GM19467 (cell line): Measurements from ENCODE around the gene HAAO.
"Not testable (repeated sequence)": the region's sequence is repeated elsewhere in the genome, so short reads cannot be mapped to it uniquely, and the experiment has no call there.

Experiments
- ATAC-seq: cut with Tn5 transposase; IDR thresholded peaks from one replicate; pipeline ENCODE4 v1.9.1; 2021; ENCODE audit warnings: mild to moderate bottlenecking, moderate library complexity; ENCODE audit not compliant: unreplicated experiment

The HAAO gene

DNA sequence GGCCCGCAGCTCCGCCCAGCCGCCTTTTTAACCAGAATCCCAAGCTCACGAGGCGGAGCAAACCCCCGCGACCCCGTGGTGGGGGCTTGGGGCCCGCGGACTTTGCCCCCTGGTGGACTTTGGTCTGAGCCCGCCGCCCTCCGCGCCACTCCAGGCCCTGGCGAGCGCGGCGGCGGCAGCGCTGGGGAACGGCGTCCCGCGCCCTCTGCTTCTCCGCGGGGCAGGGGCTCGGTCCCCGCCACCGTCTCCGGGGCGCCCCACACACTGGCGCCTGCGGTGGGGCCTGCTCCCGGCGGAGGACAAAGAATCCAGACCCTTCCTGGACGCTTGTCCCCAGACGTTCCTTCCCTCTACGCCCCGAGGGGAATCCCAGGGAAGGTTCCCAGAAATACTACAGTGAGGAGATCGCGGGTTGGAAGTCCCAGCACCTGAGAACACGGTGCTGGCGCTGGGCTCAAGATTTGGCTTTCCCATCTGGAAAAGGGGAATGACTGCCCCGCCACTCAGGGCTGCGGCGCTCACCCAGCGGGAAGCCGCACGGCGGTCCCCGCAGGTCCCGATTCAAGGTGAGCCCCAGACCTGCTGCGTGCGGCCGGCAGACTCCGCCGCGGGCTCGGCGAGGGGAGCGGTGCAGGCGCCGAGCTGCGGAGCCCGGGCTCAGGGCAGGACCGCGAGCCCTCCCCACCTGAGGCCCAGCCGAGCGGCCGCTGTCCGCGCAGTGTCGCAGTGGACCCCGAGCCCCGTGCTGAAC lies at the start of gene HAAO:
Gene HAAO (minus strand): TSS at position 1 of the 751 bp plus-strand sequence. CDS start 47 bp downstream, outside the sequence.
- no peak for ATAC-seq

DNA sequence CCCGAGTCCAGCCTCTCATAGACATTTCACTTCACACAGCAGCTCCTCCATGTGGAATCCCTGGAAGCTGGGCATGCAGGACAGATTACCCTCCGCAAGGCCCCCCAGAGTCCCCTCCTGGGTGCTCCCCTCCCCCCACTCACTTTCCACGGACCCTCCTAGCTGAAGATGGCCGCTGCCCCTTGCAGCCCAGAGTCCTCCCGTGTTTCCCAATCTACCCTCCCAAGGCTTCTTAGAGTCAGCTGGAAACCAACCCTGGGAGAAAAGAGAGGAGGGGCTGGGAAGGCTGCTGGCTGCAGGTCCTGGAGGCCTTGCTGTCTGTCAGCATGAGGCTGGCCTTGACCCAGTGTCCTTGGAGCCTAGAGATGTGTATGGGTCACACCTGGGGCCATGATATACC lies 49.0 kb upstream of the HAAO start:
- no peak for ATAC-seq

DNA sequence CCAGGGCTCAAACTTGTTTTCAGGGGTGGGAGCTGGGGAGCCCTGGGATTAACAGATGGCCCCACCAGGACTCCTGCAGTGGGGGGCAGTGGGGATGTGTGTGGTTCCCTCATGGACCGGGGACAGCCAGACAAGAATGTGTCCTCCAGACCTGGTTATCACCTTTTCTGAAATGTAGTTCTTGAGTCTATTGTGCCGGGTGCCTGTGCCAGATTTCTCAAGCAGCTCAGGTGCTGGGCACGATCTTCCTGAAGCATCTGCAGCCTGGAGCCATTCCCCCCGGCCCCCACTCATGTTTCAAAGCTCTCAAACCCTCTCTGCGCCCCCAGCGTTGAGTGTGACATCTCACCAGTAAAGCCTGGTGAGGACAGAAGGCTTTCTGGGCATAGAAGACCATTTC lies 48.4 kb upstream of the HAAO start:
- no peak for ATAC-seq

DNA sequence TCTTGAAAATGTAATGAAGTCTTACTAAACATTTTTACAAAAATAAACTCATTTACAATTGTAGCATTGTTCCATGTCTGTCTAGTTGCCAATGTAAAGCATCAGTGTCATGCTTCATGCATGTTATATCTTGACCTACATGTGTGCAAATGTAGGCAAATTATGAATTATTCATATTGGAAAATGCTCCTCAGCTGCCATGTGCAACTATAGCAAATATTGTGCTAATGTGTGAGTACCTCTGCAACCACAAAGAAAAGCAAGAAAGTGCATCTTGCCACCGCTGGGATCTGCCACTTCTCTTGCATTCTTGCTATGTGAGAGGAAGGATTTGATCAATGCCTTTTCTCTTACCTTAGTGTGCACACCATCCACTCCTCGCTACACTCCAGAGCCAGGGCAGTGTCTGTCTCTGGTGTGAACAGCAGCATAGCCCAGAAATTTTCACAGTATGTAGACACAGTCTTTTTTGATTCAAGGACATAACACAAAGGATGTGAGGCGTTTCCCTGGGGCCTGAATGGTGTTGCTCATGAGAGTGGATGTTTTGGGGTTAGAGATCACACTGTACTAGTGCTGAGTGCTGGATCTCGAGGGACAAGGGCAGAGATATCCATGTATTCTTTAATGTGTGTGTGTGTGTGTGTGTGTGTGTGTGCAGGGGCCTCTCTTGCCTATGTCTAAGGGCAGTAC lies 47.6 kb upstream of the HAAO start:
- ATAC-seq = no peak

GRCh38 chr2:42838133-42838532 lies 45.8 kb upstream of the HAAO start:
- ATAC-seq = no peak

DNA sequence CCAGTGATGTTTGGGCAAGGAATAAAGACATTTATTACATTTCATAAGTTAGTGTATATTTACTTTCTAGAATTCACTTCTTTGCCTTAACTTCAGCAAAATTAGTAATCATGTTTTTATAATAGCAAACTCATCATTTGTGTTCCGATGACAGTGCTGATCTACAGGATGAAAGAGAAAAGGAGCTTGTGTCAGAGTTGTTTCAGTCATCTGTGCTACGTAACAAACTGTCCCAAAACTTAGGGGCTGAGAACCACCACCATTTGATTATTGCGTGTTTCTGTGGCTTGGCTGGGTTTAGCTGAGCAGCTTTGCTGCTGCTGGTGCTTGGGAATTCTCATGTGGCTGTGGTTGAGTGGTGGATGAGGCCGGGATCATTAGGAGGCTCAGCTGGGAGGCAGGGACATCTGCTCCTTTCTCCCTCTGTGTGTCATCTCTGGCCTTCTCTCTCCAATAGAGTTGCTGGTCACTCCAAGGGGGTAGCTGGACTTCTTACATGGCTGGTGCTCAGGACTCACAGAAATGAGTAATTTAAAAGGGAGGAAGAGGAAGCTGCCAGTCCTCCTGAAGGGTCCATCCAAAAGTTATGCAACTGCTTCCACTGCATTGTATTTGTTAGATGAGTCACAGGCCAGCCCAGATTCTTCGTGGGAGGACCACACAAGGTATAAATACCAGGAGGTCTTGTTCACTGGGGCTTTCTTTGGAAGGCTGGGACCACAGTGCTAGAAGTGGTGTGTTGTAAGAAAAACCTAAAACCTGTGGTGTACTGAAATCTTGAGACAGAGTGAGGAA lies 43.4 kb upstream of the HAAO start:
- no peak for ATAC-seq

- ATAC-seq = no peak
Measured at GRCh38 chr2:42834161-42834560, 41.8 kb upstream of the HAAO start.

DNA sequence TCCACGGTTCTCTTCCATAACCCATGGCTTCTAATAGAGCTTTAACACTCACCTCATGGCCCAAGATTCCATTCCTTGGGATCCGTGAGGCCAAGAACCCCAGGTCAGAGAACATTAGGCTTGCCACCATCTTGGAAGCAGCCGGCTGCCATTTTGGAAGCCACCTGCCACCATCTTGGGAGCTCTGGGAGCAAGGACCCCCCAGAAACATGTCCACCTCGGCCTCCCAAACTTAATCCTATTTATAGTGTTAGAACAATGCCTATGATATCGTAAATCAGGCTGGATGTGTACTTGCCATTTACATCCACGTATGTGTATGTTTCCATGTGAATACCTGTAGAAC lies 39.9 kb upstream of the HAAO start:
- ATAC-seq = no peak

DNA sequence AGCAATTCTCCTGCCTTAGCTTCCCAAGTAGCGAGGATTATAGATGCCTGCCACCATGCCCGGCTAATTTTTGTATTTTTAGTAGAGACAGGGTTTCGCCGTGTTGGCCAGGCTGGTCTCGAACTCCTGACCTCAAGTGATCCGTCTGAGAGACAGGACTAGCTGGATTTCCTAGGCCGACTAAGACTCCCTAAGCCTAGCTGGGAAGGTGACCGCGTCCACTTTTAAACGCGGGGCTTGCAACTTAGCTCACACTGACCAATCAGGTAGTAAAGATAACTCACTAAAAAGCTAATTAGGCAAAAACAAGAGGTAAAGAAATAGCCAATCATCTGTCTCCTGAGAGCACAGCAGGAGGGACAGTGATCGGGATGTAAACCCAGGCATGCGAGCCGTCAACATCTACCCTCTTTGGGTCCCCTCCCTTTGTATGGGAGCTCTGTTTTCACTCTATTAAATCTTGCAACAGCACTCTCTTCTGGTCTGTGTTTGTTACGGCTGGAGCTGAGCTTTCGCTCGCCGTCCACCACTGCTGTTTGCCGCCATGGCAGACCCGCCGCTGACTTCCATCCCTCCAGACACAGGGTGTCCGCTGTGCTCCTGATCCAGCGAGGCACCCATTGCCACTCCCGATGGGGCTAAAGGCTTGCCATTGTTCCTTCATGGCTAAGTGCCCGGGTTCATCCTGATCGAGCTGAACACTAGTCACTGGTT lies 39.3 kb upstream of the HAAO start:
- not testable (repeated sequence) for ATAC-seq

DNA sequence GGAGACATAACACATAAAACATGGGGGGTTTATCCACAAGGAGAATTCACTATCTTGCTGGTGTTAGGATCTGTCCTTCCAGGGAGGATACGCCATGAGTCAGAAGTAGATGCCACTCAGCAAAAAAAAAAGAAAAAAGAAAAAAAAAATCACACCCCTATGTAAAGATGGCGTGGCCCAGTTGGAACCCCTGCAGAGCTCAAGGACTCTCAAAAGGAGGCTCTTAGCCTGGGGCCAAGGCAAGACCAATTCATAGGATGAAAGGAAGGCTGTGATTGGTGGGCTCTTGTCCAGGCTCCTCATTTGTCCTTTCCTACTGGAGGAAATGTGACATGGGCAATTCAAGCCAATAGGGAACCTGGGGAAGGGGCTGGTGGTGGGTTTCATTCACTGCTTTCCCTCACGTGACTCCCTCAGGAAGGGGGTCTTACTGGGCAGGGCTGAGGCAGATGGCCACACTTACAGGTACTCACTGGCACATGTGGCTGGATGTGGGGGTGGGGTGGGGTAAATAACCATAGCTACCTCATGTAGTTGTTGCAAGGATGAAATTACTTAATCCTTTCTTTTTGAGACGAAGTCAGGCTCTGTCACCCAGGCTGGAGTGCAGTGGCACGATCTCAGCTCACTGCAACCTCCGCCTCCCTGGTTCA lies 38.7 kb upstream of the HAAO start:
- ATAC-seq = no peak

DNA sequence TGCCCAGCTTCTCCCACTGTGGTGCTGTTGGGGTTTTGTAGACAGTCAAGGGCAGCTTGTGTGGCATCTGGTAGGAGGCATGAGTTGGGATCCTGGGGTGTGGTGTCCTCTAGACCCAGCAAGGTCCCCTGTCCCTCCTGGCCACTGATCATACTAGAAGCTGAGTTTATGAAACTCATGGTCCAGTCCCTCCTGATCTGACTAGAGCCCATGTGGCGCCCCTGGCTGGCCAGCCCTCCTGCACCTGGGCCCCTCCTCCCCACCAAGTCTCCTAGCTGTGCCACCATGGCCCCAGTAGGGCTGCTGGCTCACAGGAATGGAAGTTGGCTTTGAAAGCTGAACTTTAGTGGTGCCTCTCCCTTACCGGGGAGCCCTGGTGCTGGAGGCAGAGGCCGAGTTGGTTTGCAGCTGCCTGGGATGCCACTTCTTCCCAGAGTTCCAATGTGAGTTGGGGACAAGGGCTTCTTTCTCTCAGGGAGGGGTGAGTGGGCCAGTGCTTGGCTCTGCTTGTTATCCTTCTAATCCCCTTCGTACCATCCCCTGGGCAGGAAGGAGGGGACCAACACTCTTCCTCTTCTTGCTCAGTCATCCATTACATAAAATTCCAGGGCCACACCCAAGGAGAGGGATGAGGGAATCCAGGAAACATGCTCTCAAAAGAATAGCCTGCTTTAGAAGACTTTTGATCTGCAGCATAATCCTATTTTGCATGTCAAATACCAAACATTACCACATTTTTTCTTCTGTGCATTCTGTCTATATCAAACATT lies 37.5 kb upstream of the HAAO start:
- no peak for ATAC-seq

GRCh38 chr2:42828487-42829425 lies 36.4 kb upstream of the HAAO start:
- peak; percentile 83 for ATAC-seq

- no peak for ATAC-seq
Measured at GRCh38 chr2:42827647-42828486, 35.5 kb upstream of the HAAO start.

GRCh38 chr2:42826231-42826630 lies 33.8 kb upstream of the HAAO start:
- no peak for ATAC-seq

DNA sequence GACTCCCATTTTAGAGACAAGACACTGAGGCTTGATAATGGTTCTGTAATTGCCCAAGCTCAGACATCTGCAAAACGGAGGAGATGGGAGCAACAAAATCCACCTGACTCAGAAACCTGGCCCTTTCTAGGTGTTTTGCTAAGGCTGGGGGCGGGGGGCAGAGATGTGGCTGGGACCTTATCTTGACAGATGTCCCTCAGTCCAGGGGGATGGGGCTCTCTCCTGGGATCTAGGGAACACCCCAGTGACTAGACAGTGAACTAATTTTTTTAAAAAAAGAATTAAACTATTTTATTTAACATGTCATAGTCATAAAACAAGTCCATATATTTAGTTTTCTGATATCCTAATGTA lies 32.0 kb upstream of the HAAO start:
- ATAC-seq = no peak

DNA sequence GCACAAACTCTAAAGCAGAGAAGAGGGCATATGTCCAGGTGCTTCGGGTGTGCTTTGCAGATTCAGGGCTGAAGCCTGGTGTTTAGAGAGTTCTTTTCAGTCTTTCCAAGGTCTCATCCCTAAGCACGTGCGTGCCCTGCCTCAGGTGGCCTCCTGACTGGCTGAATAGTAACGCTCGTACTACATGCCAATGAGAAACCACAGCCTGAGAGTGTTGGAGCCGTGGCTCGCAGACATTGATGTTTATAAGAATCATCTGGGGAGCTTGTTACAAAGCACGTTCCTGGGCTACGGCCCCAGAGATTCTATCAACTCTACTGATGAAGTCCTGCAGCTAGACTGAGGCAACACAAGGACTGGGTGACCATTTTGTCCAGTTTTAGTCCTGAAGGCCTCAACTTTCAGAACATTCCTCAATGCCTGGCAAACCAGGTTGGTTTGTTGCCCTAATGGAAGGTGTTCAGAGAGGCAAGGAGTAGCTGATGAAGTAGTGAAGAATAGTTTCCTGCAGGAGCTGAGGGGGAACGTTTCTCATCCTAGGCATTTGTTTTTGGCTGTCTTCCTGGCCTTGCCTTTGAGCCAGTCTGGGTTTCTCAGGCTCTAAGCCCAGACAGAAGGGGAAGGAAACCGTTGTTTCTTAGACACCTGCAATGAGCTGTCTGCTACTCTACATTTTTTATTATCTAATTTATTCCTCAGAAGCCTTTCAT lies 31.5 kb upstream of the HAAO start:
- no peak for ATAC-seq

DNA sequence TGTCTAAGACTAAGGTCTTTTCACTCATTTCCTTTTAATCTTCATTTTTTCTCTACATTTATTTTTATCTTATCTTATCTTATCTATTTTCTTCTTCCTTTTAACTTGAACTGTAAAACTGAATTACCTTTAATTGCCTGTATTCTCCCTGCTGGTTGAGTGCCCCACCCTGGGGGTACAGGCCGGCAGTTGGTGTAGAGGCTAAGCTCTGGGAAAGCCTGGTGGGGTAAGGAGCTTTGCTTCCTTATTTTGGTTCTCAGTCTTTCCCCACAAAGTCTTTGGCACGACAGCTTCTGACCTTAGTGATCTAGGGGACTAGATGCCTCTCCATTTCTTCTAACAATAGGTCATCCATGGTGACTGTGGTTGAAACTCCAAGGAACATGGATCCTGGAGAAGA lies 26.8 kb upstream of the HAAO start:
- ATAC-seq = no peak
